HUES64 (cell line): ENCODE measurements around the gene POMC.
A peak's percentile ranks its signal among the peaks of the same experiment; 100 is the strongest.
"Not testable (repeated sequence)": the region's sequence is repeated elsewhere in the genome, so short reads cannot be mapped to it uniquely, and the experiment has no call there.

Source experiments
- H3K27ac ChIP-seq: 2 replicates; pipeline ENCODE4 v1.7.0; 2013; ENCODE audit warnings: low read depth, low read length, inconsistent platforms
- H3K27me3 ChIP-seq: 2 replicates; pipeline ENCODE4 v1.6.1; 2013; ENCODE audit warnings: mild to moderate bottlenecking, low read length; ENCODE audit not compliant: insufficient read depth
- H3K36me3 ChIP-seq: 2 replicates; pipeline ENCODE4 v1.6.1; 2013; ENCODE audit warnings: mild to moderate bottlenecking, low read length; ENCODE audit not compliant: insufficient read depth
- H3K4me1 ChIP-seq: 2 replicates; pipeline ENCODE4 v1.6.1; 2013; ENCODE audit warnings: mild to moderate bottlenecking, low read length, moderate library complexity; ENCODE audit not compliant: insufficient read depth
- H3K4me3 ChIP-seq: 2 replicates; pipeline ENCODE4 v1.5.1; 2013; ENCODE audit warnings: mild to moderate bottlenecking, low read length, moderate library complexity
- H3K9ac ChIP-seq: 2 replicates; pipeline ENCODE4 v1.6.1; 2013; ENCODE audit warnings: mild to moderate bottlenecking, low read depth, low read length
- H3K9me3 ChIP-seq: 2 replicates; pipeline ENCODE4 v1.6.1; 2013; ENCODE audit warnings: low read depth, low read length; ENCODE audit not compliant: insufficient read depth
- WGBS: fragments of 150-250, 120-280 bp; methylation state at CpG from one replicate; pipeline ENCODE4 v1.1.7; 2013; ENCODE audit warnings: missing lambda C conversion rate; 5-methylcytosine and 5-hydroxymethylcytosine counted together

The POMC gene

GRCh38 chr2:25158096-25158852 lies 10.1 kb downstream of the POMC start:
- H3K9ac ChIP-seq = no peak overlapping the region
- no peaks in the 10 kb centered on the region for H3K36me3 ChIP-seq
- no peaks in the 10 kb centered on the region for H3K9me3 ChIP-seq
- H3K27me3 ChIP-seq = no peaks in the 10 kb centered on the region
- H3K4me1 ChIP-seq = peaks cover 4% of the 10 kb centered on the region
- WGBS = 94% methylated on average over 11 of the region's 11 CpGs
- H3K27ac ChIP-seq = no peak overlapping the region
- no peak overlapping the region for H3K4me3 ChIP-seq

- Histone ChIP-seq H3K4me1 (peaks cover 4% of the 10 kb centered on the region), H3K4me3 (no peak overlapping the region), H3K36me3 (no peaks in the 10 kb centered on the region), H3K27ac (no peak overlapping the region), H3K9me3 (no peaks in the 10 kb centered on the region), H3K9ac (no peak overlapping the region), H3K27me3 (no peaks in the 10 kb centered on the region)
- 88% methylated on average over 10 of the region's 10 CpGs for WGBS
Measured at GRCh38 chr2:25155401-25155800, 13.0 kb downstream of the POMC start.

- H3K4me3 ChIP-seq = no peak overlapping the region
- H3K9me3 ChIP-seq = no peaks in the 10 kb centered on the region
- H3K27me3 ChIP-seq = no peaks in the 10 kb centered on the region
- H3K4me1 ChIP-seq = no peaks in the 10 kb centered on the region
- H3K36me3 ChIP-seq = no peaks in the 10 kb centered on the region
- H3K27ac ChIP-seq = no peak overlapping the region
- 93% methylated on average over 12 of the region's 12 CpGs for WGBS
- no peak overlapping the region for H3K9ac ChIP-seq
Measured at GRCh38 chr2:25151718-25152117, 16.7 kb downstream of the POMC start.

GRCh38 chr2:25150993-25151392 lies 17.4 kb downstream of the POMC start:
- H3K27me3 ChIP-seq, H3K36me3 ChIP-seq, H3K27ac ChIP-seq, H3K9me3 ChIP-seq, H3K4me3 ChIP-seq, H3K4me1 ChIP-seq, H3K9ac ChIP-seq: not testable (repeated sequence)
- WGBS = 97% methylated on average over 5 of the region's 5 CpGs

GRCh38 chr2:25149646-25150045 lies 18.7 kb downstream of the POMC start:
- H3K9me3 ChIP-seq = no peaks in the 10 kb centered on the region
- H3K27ac ChIP-seq = no peak overlapping the region
- H3K4me3 ChIP-seq = no peak overlapping the region
- 83% methylated on average over 6 of the region's 6 CpGs for WGBS
- no peak overlapping the region for H3K9ac ChIP-seq
- no peaks in the 10 kb centered on the region for H3K27me3 ChIP-seq
- H3K4me1 ChIP-seq = no peaks in the 10 kb centered on the region
- H3K36me3 ChIP-seq = peaks cover 3% of the 10 kb centered on the region; the same call in 1 of the 2 replicates

GRCh38 chr2:25146896-25147295 lies 21.5 kb downstream of the POMC start:
- H3K4me1 ChIP-seq = no peaks in the 10 kb centered on the region
- H3K9me3 ChIP-seq = no peaks in the 10 kb centered on the region
- H3K36me3 ChIP-seq = peaks cover 9% of the 10 kb centered on the region; the same call in 1 of the 2 replicates
- H3K27me3 ChIP-seq = no peaks in the 10 kb centered on the region
- H3K27ac ChIP-seq = no peak overlapping the region
- 94% methylated on average over 10 of the region's 10 CpGs for WGBS
- no peak overlapping the region for H3K4me3 ChIP-seq
- no peak overlapping the region for H3K9ac ChIP-seq

- Histone ChIP-seq H3K27me3 (no peaks in the 10 kb centered on the region), H3K9me3 (no peaks in the 10 kb centered on the region), H3K9ac (no peak overlapping the region), H3K4me3 (no peak overlapping the region), H3K36me3 (peaks cover 9% of the 10 kb centered on the region; the same call in 1 of the 2 replicates), H3K4me1 (no peaks in the 10 kb centered on the region), H3K27ac (no peak overlapping the region)
- 88% methylated on average over 6 of the region's 6 CpGs for WGBS
Measured at GRCh38 chr2:25145803-25146202, 22.6 kb downstream of the POMC start.

- H3K9ac ChIP-seq = no peak overlapping the region
- no peaks in the 10 kb centered on the region for H3K27me3 ChIP-seq
- no peaks in the 10 kb centered on the region for H3K9me3 ChIP-seq
- no peak overlapping the region for H3K27ac ChIP-seq
- H3K4me1 ChIP-seq = no peaks in the 10 kb centered on the region
- no peak overlapping the region for H3K4me3 ChIP-seq
- WGBS = 89% methylated on average over 8 of the region's 8 CpGs
- peaks cover 9% of the 10 kb centered on the region; the same call in 1 of the 2 replicates for H3K36me3 ChIP-seq
Measured at GRCh38 chr2:25141120-25141519, 27.3 kb downstream of the POMC start.

- H3K27me3 ChIP-seq, H3K4me1 ChIP-seq, H3K9me3 ChIP-seq, H3K4me3 ChIP-seq, H3K27ac ChIP-seq, H3K36me3 ChIP-seq, H3K9ac ChIP-seq: not testable (repeated sequence)
- WGBS = 88% methylated on average over 4 of the region's 4 CpGs
Measured at GRCh38 chr2:25140535-25140934, 27.8 kb downstream of the POMC start.

GRCh38 chr2:25132693-25133092 lies 35.7 kb downstream of the POMC start:
- H3K9me3 ChIP-seq = no peaks in the 10 kb centered on the region
- WGBS = 88% methylated on average over 13 of the region's 13 CpGs
- H3K27ac ChIP-seq = no peak overlapping the region
- H3K4me3 ChIP-seq = no peak overlapping the region
- H3K4me1 ChIP-seq = no peaks in the 10 kb centered on the region
- no peak overlapping the region for H3K9ac ChIP-seq
- peaks cover 3% of the 10 kb centered on the region; the same call in 1 of the 2 replicates for H3K27me3 ChIP-seq
- H3K36me3 ChIP-seq = no peaks in the 10 kb centered on the region; the same call in 1 of the 2 replicates

GRCh38 chr2:25132299-25132635 lies 36.1 kb downstream of the POMC start:
- H3K27ac ChIP-seq = no peak overlapping the region
- H3K9ac ChIP-seq = no peak overlapping the region
- H3K4me1 ChIP-seq = no peaks in the 10 kb centered on the region
- H3K9me3 ChIP-seq = no peaks in the 10 kb centered on the region
- peak overlapping the region; percentile 40 for H3K4me3 ChIP-seq
- 71% methylated on average over 9 of the region's 9 CpGs for WGBS
- H3K27me3 ChIP-seq = peaks cover 3% of the 10 kb centered on the region; the same call in 1 of the 2 replicates
- no peaks in the 10 kb centered on the region; the same call in 1 of the 2 replicates for H3K36me3 ChIP-seq
